SKM-1 (cell line): ENCODE data around the gene TMEM131.
"Not testable (repeated sequence)": the region's sequence is repeated elsewhere in the genome, so short reads cannot be mapped to it uniquely, and the experiment has no call there.

Experiments
- DNase-seq: peaks from one replicate; lab custom pipeline; 2025; ENCODE audit not compliant: unreplicated experiment; lab: John Stamatoyannopoulos, UW

Gene TMEM131

DNA sequence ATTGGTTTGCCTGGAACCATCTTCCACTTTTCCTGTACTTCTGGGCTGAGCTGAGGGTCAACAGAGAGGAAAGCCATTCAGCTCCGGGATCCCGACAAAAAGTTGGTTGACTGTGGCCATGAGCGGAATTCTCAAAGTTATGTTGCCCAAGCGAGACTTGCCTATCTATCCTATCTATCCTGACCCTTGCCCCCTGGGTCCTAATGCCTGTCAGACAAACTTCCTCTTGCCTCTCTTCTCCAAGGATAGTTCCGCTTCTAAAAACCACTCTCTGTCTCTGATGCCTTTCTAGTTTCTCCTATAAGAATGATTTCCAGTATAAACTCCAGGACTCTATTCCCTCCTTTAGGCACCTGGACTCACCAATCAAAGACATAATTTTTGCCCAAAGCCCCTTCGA is 173.9 kb downstream of the TMEM131 start:
- DNase-seq = not testable (repeated sequence)

DNA sequence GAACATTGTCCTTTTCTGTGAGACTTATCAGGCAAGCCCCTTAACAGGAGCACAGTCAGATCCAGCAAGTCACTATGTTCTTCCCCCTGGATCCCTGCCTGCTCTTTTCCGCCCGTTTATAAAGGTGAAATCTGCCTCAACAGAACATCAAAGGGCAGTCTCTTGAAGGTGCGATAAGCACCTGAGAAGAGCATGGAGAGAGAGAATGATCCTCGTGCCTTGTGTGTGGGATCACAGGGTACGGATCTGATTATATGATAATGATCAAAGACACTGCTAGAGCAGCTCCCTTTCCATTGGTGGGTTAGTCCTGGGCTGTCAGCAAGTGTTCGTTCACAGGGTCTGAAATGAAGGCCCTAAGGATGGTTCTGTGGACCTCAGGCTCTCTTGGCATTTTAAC is 176.0 kb downstream of the TMEM131 start:
- no peak for DNase-seq

DNA sequence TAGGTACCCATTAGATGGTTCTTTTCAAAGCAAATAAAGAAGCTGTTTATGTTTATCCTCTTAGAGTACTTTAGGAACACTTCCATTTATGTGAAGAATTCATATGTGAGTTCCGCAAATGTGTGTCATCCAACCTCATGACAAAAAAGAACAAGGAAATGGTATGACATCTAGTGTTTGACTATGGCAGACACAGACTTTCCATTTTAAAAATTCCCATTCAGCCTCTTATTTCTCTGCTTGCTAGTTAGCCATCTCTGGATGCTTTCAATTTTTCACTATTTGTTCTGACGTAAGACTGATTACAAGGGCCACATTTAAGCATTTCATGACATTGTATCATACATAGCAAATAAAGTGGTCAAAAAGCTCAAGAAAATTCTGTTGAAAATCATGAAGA is 179.3 kb downstream of the TMEM131 start:
- no peak for DNase-seq

DNA sequence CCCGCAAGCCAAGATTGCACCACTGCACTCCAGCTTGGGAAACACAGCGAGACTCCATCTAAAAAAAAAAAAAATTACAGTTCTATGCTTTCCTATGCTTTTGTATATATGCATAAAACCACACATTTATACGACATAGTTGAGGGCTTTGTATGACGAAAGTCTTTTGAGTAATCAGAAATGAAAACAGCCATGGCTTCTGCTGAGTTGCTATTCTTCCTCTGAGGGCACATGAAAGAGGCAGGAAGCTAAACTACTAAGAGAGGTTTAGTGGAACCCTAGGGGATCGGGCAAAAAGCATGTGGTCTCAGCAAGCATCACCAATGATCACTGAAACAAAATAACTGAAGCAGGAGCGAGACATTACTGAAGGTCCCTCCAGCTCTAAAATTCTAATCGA is 182.8 kb downstream of the TMEM131 start:
- DNase-seq = no peak

DNA sequence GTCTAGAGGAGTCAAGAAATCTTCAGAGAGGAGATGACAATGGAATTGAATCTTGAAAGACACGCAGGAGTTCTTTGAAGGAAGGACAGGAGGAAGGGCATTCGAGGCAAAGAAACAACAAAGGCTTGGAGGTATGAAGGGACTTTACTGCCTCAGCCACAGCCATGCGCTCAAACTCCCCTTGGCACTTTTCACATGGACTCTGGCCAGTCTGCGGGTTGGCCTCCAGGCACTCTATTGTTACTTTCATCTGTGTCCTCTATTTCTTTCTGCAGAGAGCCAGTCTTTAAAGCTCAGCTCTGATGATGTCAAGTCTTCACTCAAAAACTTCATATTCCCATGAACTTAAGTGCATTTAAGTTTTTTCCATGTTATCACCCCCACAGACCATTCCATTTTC is 186.9 kb downstream of the TMEM131 start:
- DNase-seq = no peak

DNA sequence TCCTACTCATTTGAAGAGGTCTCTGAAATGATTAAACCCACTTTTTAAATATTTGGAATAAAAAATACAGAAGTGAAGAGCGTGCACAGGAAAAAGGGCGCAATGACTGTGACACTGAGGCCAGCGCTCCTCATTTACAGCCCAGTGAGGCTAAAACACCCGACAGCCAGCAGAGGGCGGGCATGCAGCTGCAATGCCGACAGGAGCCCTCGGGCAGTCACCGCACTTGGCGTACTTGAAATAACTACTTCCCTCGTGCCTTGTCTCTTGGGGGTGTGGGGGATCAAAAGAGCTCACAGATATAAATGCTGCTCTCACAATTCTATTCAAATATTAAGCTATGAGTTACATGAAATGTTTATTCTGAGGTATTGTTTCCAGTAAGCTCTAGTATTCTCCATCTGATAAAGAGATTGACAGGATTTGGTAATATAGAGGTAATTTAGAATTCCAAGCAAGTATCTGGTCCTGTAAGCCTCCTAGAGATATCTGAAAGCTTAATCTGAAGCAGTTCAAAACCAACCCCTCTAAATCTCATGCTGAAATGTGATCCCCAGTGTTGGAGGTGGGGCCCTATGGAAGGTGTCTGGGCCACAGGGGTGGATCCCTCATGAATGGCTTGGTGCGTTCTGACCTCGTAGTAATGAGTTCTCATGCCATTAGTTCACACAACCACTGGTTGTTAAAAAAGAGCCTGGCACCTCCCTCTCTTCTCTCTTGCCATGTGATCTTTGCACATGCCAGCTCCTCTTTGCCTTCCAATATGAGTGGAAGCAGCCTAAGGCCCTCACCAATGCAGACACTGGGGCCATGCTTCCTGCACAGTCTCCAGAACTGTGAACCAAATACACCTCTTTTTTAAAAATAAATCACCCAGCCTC is 188.8 kb downstream of the TMEM131 start:
- peak; percentile 53 for DNase-seq

DNA sequence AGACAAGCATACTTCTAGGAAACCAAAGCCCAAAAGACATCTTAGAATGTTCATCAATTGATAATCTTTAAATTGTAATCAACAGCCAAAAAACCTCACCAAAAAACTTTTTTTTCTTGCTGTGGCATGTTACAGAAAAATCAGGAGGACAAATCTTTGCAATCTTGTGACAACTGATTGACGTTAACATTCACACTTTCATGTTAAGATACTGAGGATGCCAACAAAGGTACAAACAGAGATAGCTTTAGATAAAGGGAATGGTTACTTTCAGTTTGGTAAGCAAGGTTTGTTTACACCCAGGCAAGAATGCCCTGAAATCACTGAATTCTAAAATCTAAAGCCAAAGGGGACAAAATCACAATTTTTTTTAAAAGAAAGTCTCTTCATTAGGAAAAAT is 190.0 kb downstream of the TMEM131 start:
- no peak for DNase-seq

DNA sequence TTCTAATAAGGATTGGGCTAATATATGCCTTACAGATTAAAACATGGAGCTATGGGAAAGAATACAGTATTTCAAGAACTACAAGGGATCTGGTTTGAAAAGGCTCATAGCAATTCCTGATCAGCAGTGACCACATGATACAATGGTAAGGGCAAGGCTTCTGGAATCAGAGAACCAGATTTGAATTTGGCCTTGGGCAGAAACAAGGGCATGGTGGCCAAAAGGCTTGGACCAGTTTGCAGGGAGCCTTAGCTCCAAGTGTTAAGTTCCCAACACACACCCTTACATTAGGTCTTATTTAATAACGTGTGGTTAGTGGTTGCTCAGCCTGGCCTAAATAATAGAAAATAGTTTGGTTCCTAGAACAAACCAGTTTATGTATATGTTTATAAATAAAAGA is 194.7 kb downstream of the TMEM131 start:
- DNase-seq = no peak

DNA sequence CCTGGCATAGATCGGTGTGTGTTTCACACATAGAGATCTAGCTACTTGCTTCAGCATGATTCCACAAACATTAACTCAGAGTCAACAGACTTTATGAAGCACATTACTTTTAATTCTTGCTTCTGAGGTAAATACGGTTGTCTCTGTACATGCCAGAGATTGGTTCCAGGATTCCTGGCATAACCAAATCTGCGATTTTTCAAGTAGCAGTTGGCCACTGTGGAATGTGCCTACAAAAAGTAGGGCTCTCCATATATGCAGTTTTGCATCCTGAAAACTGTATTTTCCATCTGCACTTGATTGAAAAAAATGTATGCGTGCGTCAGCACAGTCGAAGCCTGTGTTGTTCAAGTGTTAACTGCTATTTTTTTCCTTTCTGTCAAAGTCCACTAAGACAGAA is 197.3 kb downstream of the TMEM131 start:
- DNase-seq = no peak

DNA sequence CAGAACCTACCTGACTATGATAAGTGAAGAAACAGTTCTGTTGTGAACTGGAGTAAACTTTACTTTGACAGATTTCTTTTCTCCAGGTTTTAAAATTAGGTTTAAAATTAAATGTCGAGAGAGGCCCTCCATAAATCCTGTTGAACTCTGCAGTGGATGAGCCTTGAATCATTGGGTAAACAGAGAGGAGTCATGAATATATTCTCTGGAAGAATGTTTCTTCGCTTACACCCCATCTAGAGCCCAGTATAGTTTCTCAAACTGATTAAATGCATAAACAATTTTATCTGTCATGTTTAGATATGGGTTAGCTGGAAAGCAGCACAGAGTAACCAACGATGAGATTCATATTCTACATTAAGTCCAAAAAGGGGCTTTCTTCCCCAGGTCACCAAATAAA is 198.4 kb downstream of the TMEM131 start:
- DNase-seq = no peak

DNA sequence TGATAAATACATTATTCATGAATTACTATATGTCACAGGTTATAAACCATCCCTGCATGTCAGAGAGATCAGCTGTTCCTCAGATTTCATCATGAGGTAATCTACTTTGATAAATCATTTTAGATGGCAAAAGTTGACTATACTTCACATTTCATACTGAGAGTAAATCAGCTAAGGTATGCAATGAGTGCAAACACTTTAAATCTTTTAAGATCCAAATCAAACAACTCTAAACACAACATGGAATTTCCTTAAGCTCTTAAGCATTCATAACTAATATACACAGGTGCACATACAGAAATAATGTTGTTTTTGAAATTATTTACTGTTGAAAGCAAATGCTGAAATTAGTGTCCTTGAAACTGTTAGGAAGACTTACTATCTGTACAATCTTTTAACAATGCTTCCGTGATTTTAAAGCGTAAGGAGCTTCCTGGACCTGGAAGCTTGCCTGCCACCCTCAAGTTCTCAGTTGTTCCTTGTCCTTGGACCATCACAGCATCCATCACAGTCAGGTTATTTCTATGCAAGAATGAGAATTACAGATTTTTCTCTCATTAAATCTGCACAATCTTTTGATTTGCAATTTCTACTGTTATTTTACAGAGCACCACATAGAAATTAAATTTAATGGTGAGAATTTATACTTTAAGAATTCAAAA is 199.2 kb downstream of the TMEM131 start:
- DNase-seq = no peak

DNA sequence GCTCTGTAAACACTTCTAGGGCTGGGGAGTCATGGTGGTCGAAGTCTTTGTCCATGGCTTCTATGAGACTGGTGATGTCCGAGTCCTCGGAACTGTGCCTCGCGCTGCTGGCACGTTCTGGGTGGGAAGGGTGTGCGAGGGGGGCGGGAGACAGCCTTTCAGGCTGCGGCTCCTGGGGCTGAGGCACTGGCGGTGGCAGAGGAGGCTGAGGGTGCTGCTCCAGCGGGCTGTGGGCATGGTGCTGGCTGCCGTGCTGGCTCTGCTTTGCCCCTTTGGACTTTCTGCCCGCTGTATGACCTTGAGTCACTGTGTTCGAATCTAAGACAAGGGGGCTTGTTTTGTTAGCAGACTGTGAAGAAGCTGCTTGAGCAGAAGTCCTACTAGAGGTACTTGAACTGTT is 203.3 kb downstream of the TMEM131 start:
- no peak for DNase-seq

DNA sequence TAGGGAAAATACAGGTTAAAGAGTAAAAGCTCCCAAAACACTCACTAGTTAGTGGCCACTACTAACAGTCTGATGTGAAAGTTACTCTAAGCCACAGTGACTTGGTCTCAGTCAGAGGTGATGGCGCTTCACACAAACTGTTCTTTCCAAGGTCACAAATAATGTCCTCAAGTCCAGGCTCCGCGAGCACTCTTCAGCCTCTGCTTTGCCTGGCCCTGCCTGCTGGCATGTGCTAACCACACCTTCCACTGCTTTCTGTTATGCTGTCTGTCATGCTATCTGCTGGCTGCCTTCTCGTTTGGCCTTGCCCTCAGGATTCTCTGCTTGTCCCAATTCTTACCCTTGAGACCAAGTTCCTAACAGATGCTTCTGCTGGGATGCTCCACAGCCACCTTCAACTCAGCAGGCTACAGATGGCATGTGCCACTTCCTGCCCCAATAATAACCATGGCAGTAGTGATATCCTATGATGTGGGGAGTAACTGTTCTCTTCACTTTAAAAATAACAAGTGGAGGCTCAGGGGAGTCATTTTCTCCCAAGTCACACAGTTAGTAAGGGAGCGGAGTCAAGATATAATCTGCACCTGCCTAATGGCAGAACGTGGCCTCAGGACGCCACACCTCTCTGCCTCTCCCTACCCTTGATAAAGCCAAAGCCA is 206.6 kb downstream of the TMEM131 start:
- DNase-seq = no peak

DNA sequence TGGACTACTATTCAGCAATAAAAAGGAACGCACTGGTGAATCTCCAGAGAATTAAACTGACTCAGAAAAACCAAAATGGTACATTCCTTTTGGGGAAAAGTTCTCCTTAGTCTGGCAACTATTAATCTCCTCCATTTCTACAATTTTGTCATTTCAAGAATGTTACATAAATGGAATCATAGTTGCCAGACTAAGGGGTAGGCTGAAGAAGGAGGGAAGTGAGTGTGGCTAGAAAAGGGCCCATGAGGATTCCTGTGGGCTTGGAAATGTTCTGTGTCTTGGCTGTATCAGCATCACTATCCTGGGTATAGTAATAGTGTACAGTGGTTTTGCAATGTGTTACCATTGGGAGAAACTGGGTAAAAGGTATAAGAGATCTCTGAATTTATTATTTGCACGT is 209.9 kb downstream of the TMEM131 start:
- DNase-seq = no peak

DNA sequence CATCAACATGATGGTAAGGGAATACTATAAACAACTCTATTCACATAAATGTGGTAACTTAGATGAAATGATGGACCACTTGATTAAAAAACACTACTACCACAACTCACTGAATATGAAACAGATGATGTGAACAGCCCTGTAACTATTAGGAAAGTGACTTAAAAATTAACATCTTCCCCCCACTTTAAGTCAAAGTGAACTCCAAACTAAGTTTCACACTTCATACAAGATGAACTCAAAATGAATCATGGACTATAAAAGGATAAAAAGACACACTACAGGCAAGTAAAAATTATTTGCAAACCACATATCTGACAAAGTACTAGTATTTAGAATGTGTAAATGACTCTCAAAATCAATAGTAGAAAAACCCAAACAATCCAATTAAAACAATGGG is 210.8 kb downstream of the TMEM131 start:
- no peak for DNase-seq

DNA sequence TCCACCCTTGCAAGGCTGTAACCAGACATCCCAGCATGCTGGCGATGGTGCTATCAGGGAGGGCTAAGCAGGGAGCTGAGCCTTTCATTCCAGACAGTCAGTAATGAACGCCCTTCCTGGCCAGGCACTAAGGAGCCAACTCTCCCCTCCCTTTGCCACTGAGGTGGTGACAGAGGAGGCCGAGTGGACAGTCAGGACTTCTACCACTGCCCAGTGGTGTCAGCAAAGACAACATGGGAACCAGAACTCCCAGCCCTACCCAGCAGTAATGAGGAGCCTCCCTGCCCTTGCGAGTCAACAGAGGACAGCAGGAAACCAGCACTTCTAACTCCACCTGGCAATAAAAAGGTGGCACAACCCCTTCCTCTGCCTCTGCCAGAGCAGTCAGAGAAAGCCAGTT is 213.8 kb downstream of the TMEM131 start:
- DNase-seq = no peak

DNA sequence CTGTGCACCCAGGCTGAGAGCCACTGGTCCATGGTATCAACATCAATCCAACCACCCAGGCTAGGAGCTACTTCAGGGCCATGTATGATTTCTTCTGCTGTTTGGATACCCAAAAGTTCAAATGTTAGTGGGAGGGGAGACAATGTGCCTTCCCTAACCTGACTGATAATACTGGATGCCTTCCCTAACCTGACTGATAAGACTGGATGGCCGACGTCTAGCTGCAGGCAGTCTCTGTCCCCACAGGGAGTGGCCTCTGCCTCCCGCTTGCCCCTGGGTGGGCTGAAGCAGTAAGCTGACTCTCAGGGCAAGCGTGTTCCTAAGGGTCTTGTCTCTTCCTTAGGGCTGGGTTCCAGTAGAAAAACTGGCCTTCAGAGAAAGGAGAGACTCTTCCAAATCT is 216.6 kb downstream of the TMEM131 start:
- DNase-seq = no peak

DNA sequence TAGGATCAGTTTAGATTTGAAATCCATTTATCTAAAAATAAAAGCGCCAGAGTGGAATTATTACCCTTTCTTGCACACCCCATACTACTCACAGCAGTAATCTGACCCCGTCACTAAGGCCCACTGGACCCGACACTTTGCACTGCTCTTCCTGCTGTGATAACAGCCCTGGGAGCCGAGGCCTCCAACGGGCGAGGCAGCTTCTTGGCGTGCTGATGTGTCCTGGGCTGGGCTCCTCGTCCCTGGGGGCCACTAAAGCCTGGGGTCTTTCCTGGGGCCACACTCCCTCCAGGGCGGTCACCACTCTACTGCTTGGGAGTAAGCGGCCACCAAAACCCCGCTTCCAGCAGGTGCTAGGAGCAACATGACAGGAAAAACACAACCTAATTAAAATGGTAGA is 220.7 kb downstream of the TMEM131 start:
- no peak for DNase-seq

DNA sequence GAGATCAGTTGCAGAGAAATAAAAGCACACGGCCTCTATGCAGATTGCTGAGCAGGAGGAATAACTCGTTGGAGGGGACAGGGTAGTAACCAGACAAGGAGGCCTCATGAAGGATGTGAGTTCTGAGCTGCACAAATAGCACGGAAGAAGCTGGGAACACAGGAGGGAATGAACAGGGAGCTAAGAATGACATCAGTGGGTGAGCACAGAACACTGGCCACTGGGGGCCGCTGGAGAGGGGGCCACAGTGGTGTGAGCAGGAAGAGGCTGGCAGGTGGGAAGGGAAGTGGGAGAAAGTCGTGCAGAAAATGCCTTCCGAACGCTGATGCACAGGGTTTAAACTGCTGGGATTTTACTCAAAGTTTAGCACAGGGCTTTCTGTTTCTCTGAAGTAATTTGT is 221.3 kb downstream of the TMEM131 start:
- no peak for DNase-seq

DNA sequence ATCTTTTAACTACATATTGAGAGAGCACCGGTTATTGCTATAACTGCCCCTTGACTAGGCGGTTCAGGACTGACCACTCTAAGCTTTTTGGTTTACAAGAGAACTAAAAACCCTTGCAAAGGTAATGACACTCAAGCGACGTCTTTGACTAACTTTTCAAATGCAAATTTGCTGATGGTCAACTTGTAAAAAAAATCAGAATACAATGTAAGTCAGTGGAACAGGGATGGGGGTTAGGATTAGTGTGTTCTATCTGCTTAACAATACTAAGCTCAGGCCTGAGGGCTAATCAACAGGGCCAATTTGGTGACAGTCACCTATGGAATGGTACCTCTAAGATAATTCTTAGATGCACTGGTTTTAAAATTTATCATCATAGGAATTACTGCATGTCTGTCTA is 225.3 kb downstream of the TMEM131 start:
- no peak for DNase-seq

DNA sequence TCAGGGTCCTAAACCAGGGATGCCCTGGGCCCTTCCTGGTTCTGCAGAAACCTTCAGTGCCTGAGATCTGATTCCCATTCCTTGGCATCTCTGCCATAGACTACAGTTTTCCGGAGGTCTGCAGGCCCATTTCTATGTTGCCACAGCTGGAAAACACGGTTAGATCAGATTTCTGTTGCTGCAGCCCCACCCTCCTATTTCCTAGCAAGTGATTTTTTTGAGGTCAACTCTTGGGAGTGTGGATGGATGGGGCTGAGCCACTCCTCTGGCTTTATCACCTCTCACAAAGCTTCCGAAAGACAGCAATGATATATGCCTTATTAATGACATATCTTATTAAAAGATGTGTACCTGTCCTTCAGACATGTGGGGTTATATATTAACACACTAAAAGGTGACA is 226.0 kb downstream of the TMEM131 start:
- no peak for DNase-seq

DNA sequence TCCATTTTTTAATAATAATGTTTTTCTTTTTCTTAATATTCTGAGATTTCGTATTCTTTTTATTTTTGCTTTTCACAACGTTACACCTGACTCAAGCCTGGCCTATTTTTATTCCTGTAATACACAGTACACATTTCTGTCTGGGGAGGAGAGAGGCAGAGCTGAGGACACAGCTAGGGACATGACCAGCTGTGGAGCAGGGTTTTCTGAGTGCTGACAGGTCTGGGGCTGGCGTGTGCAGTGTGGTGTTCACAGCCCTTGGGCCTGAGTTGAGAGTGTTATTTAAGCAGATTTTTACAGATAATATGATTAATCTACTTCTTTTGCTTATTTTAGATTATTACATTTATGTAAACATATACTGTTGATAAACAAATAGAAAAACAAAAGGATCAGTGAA is 226.4 kb downstream of the TMEM131 start:
- DNase-seq = no peak
